ENCODE data around the gene METTL8.
A peak's percentile ranks its signal among the peaks of the same experiment; 100 is the strongest.
"Not testable (repeated sequence)": the region's sequence is repeated elsewhere in the genome, so short reads cannot be mapped to it uniquely, and the experiment has no call there.

METTL8 gene

DNA sequence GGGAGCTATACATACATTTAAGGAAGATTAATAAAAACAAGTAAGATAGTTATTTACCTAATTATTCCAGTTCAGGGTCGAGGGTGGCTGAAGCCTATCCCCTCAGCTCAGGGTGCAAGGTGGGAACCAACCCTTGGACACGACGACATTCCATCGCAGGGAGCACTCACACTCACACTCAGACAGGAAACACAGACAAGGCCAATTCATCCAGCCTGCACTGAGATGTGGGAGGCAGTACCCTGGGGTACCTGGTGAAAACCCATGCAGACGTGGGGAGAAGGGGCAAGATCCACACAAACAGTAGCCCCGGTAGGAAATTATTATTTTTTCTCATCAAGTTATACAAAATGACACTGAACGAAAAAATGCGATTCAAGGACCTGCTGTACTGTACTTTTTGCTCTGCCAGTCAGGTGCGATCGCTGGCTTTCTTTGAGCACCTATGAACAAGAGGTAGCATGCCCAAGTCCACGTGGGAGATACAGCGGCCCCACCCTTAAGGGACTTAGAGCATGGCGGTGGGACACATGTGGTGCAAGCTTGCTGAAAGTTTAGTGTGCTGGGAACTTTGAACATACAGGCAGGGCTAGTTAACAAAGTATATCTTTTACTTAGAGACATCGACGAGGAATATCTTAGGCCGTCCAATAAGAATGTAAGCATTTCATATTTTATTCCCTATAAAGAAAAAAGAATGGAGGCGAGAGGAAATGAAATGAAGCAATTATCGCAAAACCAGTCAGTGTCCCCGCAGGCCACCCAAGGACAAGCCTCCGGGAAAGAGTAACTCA, 624 bp downstream of the METTL8 start:
- Histone ChIP-seq H3K27ac (peak overlapping the region; percentile 70), H3K36me3 (ENCODE audit: insufficient read depth, low read length) (peaks cover 31% of the 10 kb centered on the region), H3K9ac (ENCODE audit: insufficient read length) (peak overlapping the region; percentile 94), H3K4me3 (peak overlapping the region; percentile 87), H3K9me3 (ENCODE audit: low read depth, low read length) (peaks cover 7% of the 10 kb centered on the region; the same call in 1 of the 2 replicates)
- TF ChIP-seq POLR2AphosphoS5 (IDR thresholded peaks at IDR 0.05; ENCODE audit: borderline replicate concordance, low read depth, low read length) (no peak), EZH2 (IDR thresholded peaks at IDR 0.05) (no peak), FOXP2 (optimal IDR thresholded peaks at IDR 0.05; ENCODE audit: control extremely low read depth, extremely low read length, insufficient read depth) (no peak)
- no peak for DNase-seq (ENCODE audit: low read depth, low spot score)

DNA sequence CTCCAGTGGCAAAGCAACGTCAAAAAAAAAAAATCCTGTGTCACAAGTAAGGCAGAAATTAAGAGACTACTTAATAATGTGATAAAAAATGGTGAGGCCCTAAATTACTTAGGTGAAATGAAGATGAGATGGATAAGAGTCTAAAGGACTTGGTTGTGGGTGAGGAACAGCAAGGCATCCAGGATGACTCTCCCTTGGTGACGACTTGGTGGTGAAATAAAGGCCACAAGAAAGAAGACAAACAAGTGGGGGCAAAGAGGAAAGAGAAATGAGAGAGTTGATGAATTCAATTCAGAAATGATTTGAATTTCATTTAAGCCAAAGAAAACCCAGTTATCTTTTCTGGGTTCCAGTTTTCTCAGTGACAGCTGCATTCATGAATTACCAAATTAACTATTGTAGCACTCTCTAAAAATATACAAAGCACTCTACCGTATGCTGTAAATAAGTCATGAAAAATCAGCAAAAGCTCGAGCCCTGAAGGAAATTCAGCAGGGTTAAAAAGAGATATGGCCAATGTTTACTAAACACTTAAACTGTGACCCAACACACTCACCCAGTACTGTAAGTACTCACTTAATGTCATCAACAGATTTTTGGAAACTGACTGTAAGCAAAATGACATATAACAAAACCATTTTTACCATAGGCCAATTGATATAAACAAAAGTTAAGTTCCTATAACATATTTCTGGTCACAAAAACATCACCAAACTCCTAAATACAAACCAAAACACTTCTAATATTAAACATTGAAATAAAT, 1.4 kb downstream of the METTL8 start:
- TF ChIP-seq POLR2AphosphoS5 (IDR thresholded peaks at IDR 0.05; ENCODE audit: borderline replicate concordance, low read depth, low read length) = no peak
- TF ChIP-seq FOXP2 (optimal IDR thresholded peaks at IDR 0.05; ENCODE audit: control extremely low read depth, extremely low read length, insufficient read depth) = no peak
- TF ChIP-seq EZH2 (IDR thresholded peaks at IDR 0.05) = no peak
- 0 out of 2 replicates have a peak overlapping the region, but pooled peaks have one; percentile 26 for H3K27ac ChIP-seq
- DNase-seq (ENCODE audit: low read depth, low spot score) = no peak
- H3K36me3 ChIP-seq (ENCODE audit: insufficient read depth, low read length) = peaks cover 24% of the 10 kb centered on the region
- H3K9me3 ChIP-seq (ENCODE audit: low read depth, low read length) = peaks cover 7% of the 10 kb centered on the region; the same call in 1 of the 2 replicates
- peak overlapping the region; percentile 87 for H3K4me3 ChIP-seq
- peak overlapping the region; percentile 94 for H3K9ac ChIP-seq (ENCODE audit: insufficient read length)

DNA sequence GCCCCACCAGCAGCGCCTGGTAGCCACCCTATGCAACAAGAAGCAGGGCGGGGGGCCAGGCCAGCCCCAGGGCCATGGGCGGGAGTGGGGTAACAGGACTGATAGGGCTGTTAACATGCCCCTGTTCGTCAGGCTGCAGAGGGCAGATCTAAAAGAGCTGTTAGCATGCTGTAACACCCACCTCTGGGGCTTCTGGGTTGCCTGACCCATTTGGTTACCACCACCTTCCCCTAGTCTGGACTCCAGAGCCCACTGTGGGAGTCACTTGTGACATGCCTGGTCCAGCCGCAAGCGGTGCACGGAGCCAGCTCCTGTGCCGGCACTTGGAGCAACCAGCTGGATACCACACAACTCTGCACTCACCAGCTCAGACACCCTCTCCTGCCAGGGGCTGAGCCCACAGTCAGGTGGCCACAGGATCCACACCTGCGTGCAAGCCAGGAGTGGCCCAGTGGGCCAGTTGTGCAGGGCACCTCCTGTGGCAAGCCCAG, 2.1 kb downstream of the METTL8 start:
- no peak for TF ChIP-seq FOXP2 (optimal IDR thresholded peaks at IDR 0.05; ENCODE audit: control extremely low read depth, extremely low read length, insufficient read depth)
- TF ChIP-seq POLR2AphosphoS5 (IDR thresholded peaks at IDR 0.05; ENCODE audit: borderline replicate concordance, low read depth, low read length) = no peak
- no peak for TF ChIP-seq EZH2 (IDR thresholded peaks at IDR 0.05)
- H3K9ac ChIP-seq (ENCODE audit: insufficient read length) = no peak overlapping the region
- H3K9me3 ChIP-seq (ENCODE audit: low read depth, low read length) = peaks cover 7% of the 10 kb centered on the region; the same call in 1 of the 2 replicates
- peaks cover 17% of the 10 kb centered on the region for H3K36me3 ChIP-seq (ENCODE audit: insufficient read depth, low read length)
- peak overlapping the region; percentile 87 for H3K4me3 ChIP-seq
- no peak for DNase-seq (ENCODE audit: low read depth, low spot score)
- no peak overlapping the region for H3K27ac ChIP-seq

DNA sequence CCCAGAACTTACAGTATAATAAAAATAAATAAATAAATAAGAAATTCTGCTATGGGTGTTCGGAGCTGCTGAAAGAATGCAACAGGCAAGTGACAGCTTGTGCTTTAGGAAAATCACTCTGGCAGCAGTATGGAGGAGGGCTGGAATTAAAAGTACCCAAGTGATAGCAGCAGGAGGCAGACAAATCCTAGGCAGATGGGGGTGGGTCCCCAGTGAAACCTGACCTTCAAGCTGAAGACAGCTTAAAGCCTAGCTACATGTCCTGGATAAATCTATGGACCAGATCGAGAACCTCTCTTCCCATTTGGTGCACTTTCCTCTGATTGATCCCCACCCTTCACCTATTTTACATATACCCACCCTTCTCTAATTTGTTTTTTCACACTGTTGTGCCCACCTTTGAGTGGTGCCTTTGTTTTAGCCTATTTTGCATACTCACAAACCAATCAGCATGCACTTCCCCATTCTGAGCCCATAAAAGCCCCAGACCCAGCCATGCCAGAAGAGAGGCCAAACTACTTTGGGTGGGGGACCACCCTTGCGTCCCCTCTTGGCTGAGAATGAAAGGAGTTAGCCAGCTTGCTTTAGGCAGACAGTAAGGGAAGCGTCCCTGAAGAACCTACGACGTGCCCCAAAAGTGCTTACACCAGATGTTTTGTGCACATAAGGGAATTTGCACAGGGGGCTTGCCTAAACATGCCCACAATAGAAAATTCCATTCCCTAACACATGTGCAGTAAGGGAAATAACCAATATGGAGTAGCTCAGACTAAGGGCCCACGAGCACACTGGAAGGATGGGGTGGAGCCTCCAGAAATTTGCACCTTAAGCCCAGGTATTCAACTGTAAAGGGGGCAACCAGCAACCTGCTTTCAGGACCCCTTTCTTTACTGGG, 3.0 kb downstream of the METTL8 start:
- peak overlapping the region; percentile 35; the same call in 1 of the 2 replicates for H3K4me3 ChIP-seq
- TF ChIP-seq POLR2AphosphoS5 (IDR thresholded peaks at IDR 0.05; ENCODE audit: borderline replicate concordance, low read depth, low read length) = no peak
- TF ChIP-seq FOXP2 (optimal IDR thresholded peaks at IDR 0.05; ENCODE audit: control extremely low read depth, extremely low read length, insufficient read depth) = no peak
- no peak for TF ChIP-seq EZH2 (IDR thresholded peaks at IDR 0.05)
- H3K9me3 ChIP-seq (ENCODE audit: low read depth, low read length) = peaks cover 2% of the 10 kb centered on the region; the same call in 1 of the 2 replicates
- no peak for DNase-seq (ENCODE audit: low read depth, low spot score)
- H3K36me3 ChIP-seq (ENCODE audit: insufficient read depth, low read length) = peaks cover 7% of the 10 kb centered on the region
- 0 out of 2 replicates have a peak overlapping the region, but pooled peaks have one; percentile 28 for H3K27ac ChIP-seq
- H3K9ac ChIP-seq (ENCODE audit: insufficient read length) = no peak overlapping the region

- not testable (repeated sequence) for H3K36me3 ChIP-seq (ENCODE audit: insufficient read depth, low read length); H3K9ac ChIP-seq (ENCODE audit: insufficient read length); H3K4me3 ChIP-seq; H3K27ac ChIP-seq; H3K9me3 ChIP-seq (ENCODE audit: low read depth, low read length); DNase-seq (ENCODE audit: low read depth, low spot score)
Observed at GRCh38 chr2:171422710-171423495, 10.9 kb downstream of the METTL8 start.

- no peaks in the 10 kb centered on the region for H3K36me3 ChIP-seq (ENCODE audit: insufficient read depth, low read length)
- 0 out of 2 replicates have a peak, but pooled peaks cover 3% of the 10 kb centered on the region for H3K9me3 ChIP-seq (ENCODE audit: low read depth, low read length)
- TF ChIP-seq FOXP2 (optimal IDR thresholded peaks at IDR 0.05; ENCODE audit: control extremely low read depth, extremely low read length, insufficient read depth) (no peak), EZH2 (IDR thresholded peaks at IDR 0.05) (no peak), POLR2AphosphoS5 (IDR thresholded peaks at IDR 0.05; ENCODE audit: borderline replicate concordance, low read depth, low read length) (no peak)
- H3K27ac ChIP-seq = no peak overlapping the region
- no peak overlapping the region for H3K4me3 ChIP-seq
- no peak overlapping the region for H3K9ac ChIP-seq (ENCODE audit: insufficient read length)
- DNase-seq (ENCODE audit: low read depth, low spot score) = no peak
Observed at GRCh38 chr2:171420728-171421563, 12.8 kb downstream of the METTL8 start.

Measured in SK-N-MC (cell line).